Lung microvascular endothelial cell (primary cell): ENCODE data around the gene MCAT. TPM values are rescaled to one million over a fixed set of nuclear protein-coding genes. Genes with fewer than 3 reads are reported as not detected.
"Not testable (repeated sequence)": the region's sequence is repeated elsewhere in the genome, so short reads cannot be mapped to it uniquely, and the experiment has no call there.

Experiments
- DNase-seq, 2 donors: peaks; one replicate each; pipeline versions ENCODE4 v3.0.0 to v3.0.0-alpha.2; 2010; ENCODE audit warnings: low read depth in 2 of 2
- total RNA-seq: library from RNA; depleted of rRNA; stranded (reverse); fragments of >200 nt; gene quantifications from 2 replicates; pipeline ENCODE4 v1.2.1, GENCODE V29; 2014

Gene MCAT
- total RNA-seq, 1 donor from 2014 or later = 7.9 TPM

DNA sequence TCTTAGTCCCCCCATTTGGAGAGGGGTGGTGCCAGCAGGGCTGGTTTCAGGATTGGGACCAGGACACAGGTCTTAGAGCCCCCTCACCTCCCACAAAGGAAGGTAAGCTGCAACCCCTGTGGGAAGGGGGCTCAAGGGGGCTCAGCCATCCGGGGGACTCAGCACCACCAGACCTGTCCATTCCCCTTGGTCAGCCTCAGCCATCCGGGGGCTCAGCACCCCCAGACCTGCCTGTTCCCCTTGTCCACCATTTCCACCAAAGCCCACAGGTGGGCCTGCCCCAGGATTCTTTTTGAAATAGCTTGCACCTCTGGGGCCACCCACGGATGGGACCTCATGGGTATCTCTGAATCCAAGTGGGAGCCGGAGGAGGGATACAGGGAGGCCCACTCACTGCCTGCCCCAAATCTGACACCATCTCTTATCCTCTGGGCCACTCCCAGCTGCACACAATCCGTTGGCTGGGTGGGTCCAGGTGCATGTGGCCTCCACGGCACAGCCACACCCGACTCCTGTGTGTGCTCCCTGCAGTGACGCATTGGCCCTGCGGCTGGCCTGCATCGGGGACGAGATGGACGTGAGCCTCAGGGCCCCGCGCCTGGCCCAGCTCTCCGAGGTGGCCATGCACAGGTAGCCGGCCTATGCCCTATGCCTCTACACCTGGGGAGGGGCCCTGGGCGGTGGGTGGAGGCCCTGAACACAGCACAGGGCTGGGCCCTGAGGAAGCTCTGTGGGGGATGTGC, 15.9 kb downstream of the MCAT start:
- no peak for DNase-seq

DNA sequence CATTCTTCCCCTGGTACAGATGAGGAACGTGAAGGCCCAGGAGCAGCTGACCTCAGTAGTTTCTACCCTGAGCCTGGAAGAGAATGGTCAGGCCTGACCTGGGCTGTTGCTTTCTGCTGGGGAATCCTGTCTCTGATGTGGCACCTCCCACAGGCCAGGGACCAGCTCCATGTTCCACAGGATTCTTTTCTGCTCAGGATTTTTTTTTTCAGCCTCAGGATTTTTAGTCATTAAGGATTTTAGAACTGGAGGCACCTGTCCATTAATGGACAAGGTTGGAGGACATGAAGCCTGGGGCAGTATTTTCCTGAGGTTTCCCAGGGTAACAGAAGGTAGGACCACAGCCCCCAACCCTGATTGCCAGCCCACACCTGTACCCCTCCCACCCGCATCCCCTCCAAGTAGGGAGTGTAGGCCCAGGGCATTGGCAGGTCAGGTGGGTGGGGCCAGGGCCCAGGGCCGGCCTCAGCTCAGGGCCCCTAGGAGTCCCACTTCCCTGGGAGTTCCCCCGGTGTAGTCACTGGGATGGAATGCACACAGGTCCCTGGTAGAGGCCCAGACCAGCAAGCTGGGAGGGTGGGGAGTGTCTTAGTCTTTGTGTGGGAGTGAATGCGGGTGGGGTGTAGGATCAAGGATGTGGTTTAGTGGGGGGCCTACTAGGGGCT, 16.6 kb downstream of the MCAT start:
- DNase-seq = peak; percentile 48 to 78

DNA sequence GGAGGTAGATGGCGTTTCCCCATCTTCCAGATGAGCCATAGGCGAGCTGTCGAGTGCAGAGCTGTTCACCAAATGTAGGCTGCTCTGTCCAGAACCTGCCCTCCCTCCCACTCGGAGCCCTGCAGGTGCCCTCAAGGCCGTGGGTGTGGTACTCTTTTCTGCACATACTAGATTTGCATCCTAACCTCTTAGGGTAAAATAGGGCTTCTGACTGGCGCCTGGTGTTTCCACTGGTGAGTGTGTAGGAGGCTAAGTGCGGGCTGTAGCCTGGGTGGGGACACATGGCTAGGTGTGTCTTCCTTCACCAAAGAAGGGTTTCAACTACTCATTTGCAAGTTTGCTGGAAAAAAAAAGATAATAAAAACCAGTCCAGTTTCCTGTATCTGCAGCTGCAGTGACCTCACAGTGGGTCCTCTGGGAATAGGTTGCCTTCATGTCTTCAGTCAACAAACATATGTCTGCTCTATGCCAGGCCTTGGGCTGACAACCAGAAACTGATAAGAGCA, 24.2 kb downstream of the MCAT start:
- DNase-seq = no peak

GRCh38 chr22:43118024-43118849, 25.0 kb downstream of the MCAT start:
- no peak for DNase-seq

GRCh38 chr22:43116932-43117331, 26.3 kb downstream of the MCAT start:
- no peak for DNase-seq

- no peak for DNase-seq
Observed at GRCh38 chr22:43114958-43115357, 28.2 kb downstream of the MCAT start.

DNA sequence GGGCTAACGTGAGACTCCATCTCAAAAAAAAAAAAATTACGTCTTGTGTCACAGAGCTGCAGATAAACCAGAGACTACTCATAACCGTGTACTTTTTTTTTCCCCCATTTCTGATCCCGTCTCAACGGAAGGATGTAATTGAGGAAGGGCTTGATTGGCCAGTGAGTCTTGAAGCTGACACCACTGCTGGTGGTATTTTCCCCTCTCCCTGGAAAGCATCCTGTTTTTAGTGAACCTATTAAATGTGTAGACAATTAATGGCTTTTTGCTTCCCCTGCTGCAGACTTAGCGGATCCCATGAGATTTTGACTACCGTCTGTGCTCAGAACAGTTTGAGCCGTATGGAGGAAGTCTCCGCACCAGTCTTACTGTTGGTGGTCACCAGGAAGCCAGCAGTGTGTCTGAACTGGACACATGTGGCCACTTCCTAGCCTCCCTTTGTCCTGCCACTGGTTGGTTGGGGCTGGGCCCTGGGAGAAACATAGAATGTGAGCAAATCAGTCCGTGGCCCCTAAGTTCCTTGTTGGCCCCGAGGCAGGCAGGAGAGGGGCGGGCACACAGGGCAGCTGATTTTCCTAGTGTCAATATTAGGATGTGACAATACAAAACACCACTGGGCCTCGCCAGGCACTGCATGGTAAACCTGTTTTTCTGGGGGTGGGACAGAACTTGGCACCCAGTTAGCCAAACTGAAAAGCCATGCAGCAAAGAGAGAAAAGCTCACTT, 29.5 kb downstream of the MCAT start:
- no peak for DNase-seq

DNA sequence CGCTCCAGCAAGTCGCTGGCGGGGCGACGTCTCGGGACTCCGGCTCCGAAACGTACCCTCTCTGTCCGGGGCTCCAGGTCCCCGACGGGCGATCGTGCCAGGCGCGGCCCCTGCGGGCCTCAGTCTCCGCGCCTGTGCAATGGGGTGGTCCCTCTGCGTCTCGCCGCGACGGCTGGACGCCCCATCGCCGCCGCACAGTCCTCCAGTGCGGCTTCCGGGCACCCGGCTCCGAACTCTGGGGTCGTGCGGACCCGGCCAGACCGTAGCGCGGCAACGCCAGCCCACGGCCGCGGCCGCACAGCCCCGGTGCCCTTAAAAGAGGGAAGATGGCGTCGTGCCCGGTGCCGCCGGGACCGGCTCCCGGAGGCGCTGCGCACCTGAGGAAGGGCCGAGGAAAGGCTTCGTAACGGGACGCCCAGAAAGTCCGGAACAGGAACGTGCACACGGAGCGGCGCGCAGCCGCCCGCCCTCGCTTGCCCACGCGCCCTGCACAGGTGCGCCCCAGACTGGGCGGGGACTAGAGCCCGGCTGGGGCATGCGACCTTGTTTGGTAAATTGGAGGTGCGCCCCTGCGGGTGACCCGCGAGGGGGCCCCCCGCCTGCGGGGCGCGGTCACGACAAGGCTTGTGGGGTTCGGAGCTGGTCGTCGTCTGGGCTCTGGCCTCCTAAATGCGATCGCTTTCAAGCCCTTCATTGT, 32.1 kb downstream of the MCAT start:
- no peak for DNase-seq

DNA sequence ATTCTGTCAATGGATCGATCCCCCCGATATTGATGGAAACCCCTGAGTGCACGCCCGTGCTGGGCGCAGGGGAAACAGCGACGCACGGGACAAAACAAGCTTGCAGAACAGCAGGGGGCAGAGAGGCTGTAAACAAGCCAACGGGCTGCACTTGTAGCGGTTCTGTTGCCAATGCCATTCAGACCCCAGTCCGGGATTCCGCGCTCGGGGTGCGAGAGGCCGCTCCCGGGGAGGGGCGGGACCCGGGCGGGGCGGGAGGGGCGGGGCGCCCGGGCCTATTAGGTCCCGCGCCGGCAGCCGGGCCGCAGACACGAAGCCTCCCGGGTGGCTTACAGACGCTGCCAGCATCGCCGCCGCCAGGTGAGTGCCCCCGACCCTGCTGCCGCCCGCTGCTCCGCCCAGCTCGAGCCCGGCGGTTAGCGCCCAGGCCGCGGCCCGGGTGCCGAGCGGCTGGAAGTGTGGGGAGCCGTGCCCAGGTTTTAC, 32.7 kb downstream of the MCAT start, which contains the start of gene BIK:
TSS of gene BIK (plus strand) at position 307 of the 483 bp plus-strand sequence. CDS start 13,273 bp downstream, outside the sequence.
- peak; percentile 47 to 74 for DNase-seq

DNA sequence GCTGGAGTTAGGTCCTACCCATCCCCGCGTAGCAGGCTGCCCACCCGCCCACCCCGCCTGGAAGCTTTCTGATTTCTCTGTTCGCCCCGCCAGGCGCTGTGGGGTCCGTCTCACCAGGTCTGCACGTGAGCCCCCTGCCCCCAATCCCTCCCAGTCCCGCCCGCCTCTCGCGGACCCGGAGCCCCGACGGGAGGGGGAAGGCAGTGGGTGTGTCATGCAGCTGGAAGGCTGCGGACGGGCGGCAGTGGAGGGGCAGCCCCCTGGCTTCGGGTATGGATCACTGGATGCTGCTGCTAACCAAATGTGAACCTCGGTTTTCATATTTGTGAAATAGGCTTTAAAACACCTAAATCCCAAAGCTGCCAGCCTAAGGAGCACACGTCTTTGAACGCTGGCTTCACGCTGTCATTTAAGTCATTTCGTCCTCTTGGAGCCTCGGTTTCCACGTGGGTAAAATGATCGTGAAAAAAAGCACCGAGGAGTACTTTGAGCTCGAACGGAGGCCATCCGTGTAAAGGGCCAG, 33.2 kb downstream of the MCAT start:
- no peak for DNase-seq

DNA sequence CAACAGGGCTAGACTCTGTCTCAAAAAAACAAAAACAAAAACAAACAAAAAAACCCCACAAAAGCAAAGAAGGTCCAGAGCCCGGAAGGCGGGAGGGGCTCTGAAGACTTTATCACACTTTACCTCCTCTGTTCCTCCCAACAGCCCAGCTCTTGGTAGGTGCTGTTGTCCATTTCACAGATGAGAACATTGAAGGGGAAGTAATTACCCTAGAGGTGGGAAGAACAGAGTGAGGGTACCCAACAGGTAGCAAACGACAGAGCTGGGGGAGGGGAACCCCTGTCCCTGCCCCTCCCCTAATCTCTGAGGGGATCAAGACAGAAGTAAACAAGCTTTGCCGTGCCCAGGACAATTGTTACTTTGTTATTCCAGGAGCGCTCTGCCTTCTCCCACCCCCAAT, 33.7 kb downstream of the MCAT start:
- no peak for DNase-seq

DNA sequence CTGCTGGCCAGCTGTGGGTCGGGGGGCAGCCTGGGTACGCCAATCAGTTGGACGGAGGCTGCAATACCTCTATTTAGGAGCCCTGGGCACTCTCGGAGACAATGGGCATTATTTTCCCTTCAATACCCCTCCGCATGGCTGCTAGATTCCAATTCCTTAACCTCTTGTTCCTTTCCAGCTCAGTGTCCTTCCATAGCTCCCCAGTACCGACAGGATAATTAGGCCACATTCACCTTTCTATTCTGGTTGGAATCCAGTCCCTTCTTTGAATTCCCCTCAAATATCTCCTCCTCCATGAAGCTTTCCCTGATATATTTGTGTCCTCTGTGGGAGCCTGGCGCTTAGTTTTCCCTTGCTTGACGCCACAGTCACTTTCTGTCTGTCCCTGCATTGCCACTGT, 36.9 kb downstream of the MCAT start:
- DNase-seq = no peak

DNA sequence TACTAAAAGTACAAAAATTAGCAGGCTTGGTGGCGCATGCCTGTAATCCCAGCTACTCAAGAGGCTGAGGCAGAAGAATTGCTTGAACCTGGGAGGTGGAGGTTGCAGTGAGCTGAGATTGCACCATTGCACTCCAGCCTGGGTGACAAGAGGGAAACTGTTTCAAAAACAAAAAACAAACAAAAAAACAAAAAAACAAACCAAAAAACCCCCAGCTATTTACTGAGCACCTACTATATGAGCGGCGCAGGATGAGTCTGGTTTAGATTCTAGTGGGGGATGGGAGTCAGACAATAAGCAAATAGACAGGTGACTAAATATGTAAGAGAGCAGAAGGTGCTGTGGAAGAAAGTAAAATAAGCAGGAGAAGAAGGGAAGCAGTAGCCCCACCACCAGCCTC, 38.2 kb downstream of the MCAT start:
- DNase-seq = not testable (repeated sequence)

DNA sequence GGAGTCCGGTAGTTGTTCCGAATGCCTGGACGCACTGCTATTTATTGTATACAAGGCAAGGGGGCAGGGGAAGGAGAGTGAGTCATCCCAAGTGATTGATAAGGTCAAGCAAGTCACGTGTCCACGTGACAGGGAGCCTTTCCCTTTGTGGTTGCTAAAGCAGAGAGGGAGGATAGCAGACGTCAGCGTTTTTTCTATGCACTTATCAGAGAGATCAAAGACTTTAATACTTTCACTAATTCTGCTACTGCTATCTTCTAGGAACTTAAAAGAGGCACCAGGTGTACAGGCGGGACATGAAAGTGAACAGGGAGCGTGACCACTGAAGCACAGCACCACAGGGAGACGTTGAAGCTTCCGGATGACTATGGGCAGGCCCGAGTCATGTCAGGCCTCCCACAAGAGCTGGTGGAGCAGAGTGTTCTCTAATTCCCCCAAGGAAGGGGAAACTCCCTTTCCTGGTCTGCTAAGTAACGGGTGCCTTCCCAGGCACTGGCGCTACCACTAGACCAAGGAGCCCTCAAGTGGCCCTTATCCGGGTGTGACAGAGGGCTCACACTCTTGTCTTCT, 39.1 kb downstream of the MCAT start:
- peak in 1 of 2 donors; percentile 81 for DNase-seq

GRCh38 chr22:43101306-43101705, 41.9 kb downstream of the MCAT start:
- DNase-seq = peak; percentile 33 to 66

GRCh38 chr22:43100225-43100624, 43.0 kb downstream of the MCAT start:
- DNase-seq = peak in 1 of 2 donors; percentile 37

- no peak for DNase-seq
Observed at GRCh38 chr22:43099095-43099494, 44.1 kb downstream of the MCAT start.

DNA sequence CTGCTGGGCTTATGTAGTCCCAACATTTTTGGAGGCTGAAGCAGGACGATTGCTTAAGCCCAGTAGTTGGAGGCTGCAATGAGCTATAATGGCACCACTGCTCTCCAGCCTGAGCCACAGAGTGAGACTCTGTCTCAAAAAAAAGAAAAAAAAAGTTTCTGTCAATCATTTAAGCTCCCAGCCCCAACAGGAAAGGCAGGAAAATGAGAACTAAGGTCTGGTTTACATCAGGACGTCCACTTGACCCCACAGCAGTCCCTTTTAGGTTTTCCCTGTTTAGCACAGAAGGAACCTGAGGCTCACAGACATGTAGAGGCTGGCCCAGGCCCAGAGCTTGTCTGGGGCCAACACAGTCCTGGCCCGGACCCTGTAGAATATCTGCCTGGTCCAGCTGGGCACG, 44.8 kb downstream of the MCAT start:
- DNase-seq = peak in 1 of 2 donors; percentile 53

DNA sequence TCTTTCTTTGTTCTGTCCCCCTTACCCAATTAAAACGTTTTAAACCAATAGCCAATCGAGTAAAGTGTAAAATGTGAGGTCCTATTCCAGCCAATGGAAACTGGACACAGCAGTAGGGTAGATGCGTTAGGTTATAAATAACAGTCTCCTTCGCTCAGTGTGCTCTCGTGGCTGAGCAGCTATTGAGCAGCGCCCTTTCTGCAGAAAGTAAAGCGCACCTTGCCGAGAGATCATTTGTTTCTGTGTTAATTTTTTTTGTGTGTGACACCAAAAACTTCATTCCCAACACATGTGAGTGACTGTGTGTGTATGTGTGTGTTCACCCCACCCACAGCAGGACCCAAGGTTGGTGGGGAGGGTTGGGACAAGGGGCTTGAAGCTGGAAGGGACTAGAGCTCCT, 46.8 kb downstream of the MCAT start:
- no peak for DNase-seq

DNA sequence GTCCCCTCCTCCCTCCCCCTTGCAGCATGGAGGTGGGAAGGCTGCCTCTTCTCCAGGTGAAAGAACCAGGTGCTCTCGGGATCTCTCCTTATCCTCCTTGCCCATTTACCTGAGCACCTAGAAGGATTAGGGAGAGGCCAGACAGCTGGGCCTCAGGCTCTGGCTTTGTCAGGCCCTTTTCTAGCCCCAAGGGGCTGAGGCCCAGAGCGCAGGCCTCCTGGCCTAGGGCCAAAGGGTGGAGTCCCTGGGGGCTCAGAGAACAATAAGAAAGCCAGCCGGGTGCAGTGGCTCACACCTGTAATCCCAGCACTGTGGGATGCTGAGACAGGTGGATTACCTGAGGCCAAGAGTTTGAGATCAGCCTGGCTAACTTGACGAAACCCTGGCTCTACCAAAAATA, 48.6 kb downstream of the MCAT start:
- DNase-seq = no peak
